Measurements from ENCODE around the gene DYNC1H1. TPM values are rescaled to one million over a fixed set of nuclear protein-coding genes. Genes with fewer than 3 reads are reported as not detected.
A peak's percentile ranks its signal among the peaks of the same experiment; 100 is the strongest.

DYNC1H1 gene
- total and polyA plus RNA-seq, 2 of the 13 experiments (the other 11 are each of a cell fraction or from before 2014, with no cell fraction given): 74.4 to 239 TPM

GRCh38 chr14:101917413-101918017 is 46.9 kb upstream of the DYNC1H1 start:
- Histone ChIP-seq H3K9me3 (ENCODE audit: low read length) (no peaks in the 10 kb centered on the region), H3K9ac (ENCODE audit: insufficient read depth, low read depth, low read length) (no peak overlapping the region), H3K4me1 (ENCODE audit: insufficient read depth, low read length) (no peaks in the 10 kb centered on the region), H3K27me3 (ENCODE audit: control insufficient read depth in 1 of 2, insufficient read depth in 2 of 2, low read length in 2 of 2) (no peaks in the 10 kb centered on the region), H3K27ac (ENCODE audit: extremely low read length, insufficient read depth, low read length) (no peak overlapping the region), H4K20me1 (ENCODE audit: insufficient read depth, low read length) (no peaks in the 10 kb centered on the region), H3K79me2 (ENCODE audit: insufficient read depth, low read length) (no peaks in the 10 kb centered on the region), H2AFZ (ENCODE audit: low read length) (no peak overlapping the region), H3K4me2 (ENCODE audit: low read depth, low read length) (no peak overlapping the region), H3K36me3 (replicated peaks in 1 of 2; ENCODE audit: control insufficient read depth in 1 of 2, insufficient read depth in 2 of 2, low read length in 2 of 2) (peaks cover 1 to 19% of the 10 kb centered on the region in 2 experiments; a peak in 3 of 5 replicates), H3K4me3 (replicated peaks in 1 of 3; ENCODE audit: insufficient read depth in 1 of 3, low read depth in 2 of 3, low read length in 3 of 3) (no peak overlapping the region)
- BruUV-seq (replicated peaks): no TSS peak
- CTCF ChIA-PET (ENCODE audit: low intra/inter-chr PET ratio, low total read pairs): no interaction called here
- TF ChIP-seq ZNF431 (CRISPR knock-in tag; IDR thresholded peaks at IDR 0.05; ENCODE audit: borderline replicate concordance, low read depth) (no peak), ELF4 (CRISPR knock-in tag; IDR thresholded peaks at IDR 0.05; ENCODE audit: borderline replicate concordance) (no peak), ZNF10 (CRISPR knock-in tag; IDR thresholded peaks at IDR 0.05; ENCODE audit: borderline replicate concordance, low read depth) (no peak), GATA4 (IDR thresholded peaks at IDR 0.05; ENCODE audit: borderline replicate concordance, low read depth) (no peak), U2AF1 (optimal IDR thresholded peaks at IDR 0.05; ENCODE audit: low read depth, low read length) (no peak), ZNF274 (CRISPR knock-in tag; IDR thresholded peaks at IDR 0.05) (no peak), ZNF770 (CRISPR knock-in tag; IDR thresholded peaks at IDR 0.05) (no peak), ZNF777 (CRISPR knock-in tag; IDR thresholded peaks at IDR 0.05) (no peak), ZNF710 (CRISPR knock-in tag; IDR thresholded peaks at IDR 0.05; ENCODE audit: borderline replicate concordance) (no peak), NR2C2 (CRISPR knock-in tag; IDR thresholded peaks at IDR 0.05; ENCODE audit: borderline replicate concordance) (no peak)
- ATAC-seq (peak; percentile 44), DNase-seq (ENCODE audit: low spot score) (no peak), FAIRE-seq (no peak)
- in situ Hi-C loops (cut with HindIII; ENCODE audit: extremely low pct_ligation_motif_present, low pct_unique_long_range_greater_than_20kb): no loop called here
- POLR2A ChIA-PET: no interaction called here
- intact Hi-C loops (cut with micrococcal nuclease; ENCODE audit: unreplicated experiment): no loop called here
- WGBS (ENCODE audit: low lambda C conversion rate): 94% methylated on average over 11 of the region's 17 CpGs
